K562 (cell line): ENCODE measurements around the gene SPTLC1. TPM values are rescaled to one million over a fixed set of nuclear protein-coding genes. Genes with fewer than 3 reads are reported as not detected.
"Not testable (repeated sequence)": the region's sequence is repeated elsewhere in the genome, so short reads cannot be mapped to it uniquely, and the experiment has no call there.

Source experiments
- ATAC-seq: fragments of 200-7000 bp; cut with Tn5 transposase; 3 replicates; pipeline ENCODE4 v1.9.1; 2020; ENCODE audit warnings: moderate library complexity
- BruUV-seq: library from RNA; stranded (reverse); fragments of 400-500 nt; replicated peaks from 2 replicates; lab custom pipeline; 2021; lab: Mats Ljungman, UMichigan
- CTCF ChIA-PET: fragments of 300-600 bp; formaldehyde crosslinking; extraction: SDS; loops from one replicate; lab custom pipeline; 2021; ENCODE audit warnings: low intra/inter-chr PET ratio; lab: Yijun Ruan, JAX
- POLR2A ChIA-PET: fragments of 300-600, 350-650 bp; sonication (Branson Sonifier 250); formaldehyde crosslinking; extraction: SDS; loops from one replicate; lab custom pipeline; 2021; ENCODE audit warnings: antibody characterized with exemption, inconsistent platforms; lab: Yijun Ruan, JAX
- DNase-seq, 4 experiments: peaks; one replicate each; pipeline versions ENCODE4 v3.0.0 to v3.0.0-alpha.2; 2011 to 2018; ENCODE audit warnings: low spot score in 3 of 4, mixed read lengths in 3 of 4; ENCODE audit errors: extremely low read depth in 1 of 4
- FAIRE-seq: peaks from 2 replicates; lab custom pipeline; 2011; peaks lifted over from hg19 to GRCh38; lab: Jason Lieb, UNC
- H2AFZ ChIP-seq: 2 replicates; pipeline ENCODE4 v1.6.0; 2011; ENCODE audit warnings: low read depth, low read length, control low read depth, inconsistent platforms
- H3K27ac ChIP-seq: fragments of 200-600 bp; 3 replicates; pipeline ENCODE4 v1.8.0; 2011; ENCODE audit warnings: low read depth, mild to moderate bottlenecking, control low read depth, inconsistent platforms, low read length, moderate library complexity, mixed read lengths; ENCODE audit errors: extremely low read depth
- H3K27me3 ChIP-seq, 2 experiments: fragments of 300-600 bp in 1 of 2; 2 replicates in 1 of 2; 3 replicates in 1 of 2; pipeline versions ENCODE4 v1.6.0 to v1.8.0; 2011; ENCODE audit warnings: inconsistent platforms in 2 of 2, low read length in 2 of 2, mild to moderate bottlenecking in 1 of 2, mixed read lengths in 1 of 2, moderate library complexity in 1 of 2; ENCODE audit not compliant: control insufficient read depth in 2 of 2, insufficient read depth in 2 of 2
- H3K36me3 ChIP-seq: fragments of 300-600 bp; 3 replicates; pipeline ENCODE4 v1.8.0; 2011; ENCODE audit warnings: mild to moderate bottlenecking, low read length, inconsistent platforms; ENCODE audit not compliant: control insufficient read depth, insufficient read depth
- H3K4me1 ChIP-seq, 2 experiments: fragments of 200-600 bp in 1 of 2; replicated peaks in 1 of 2; 2 replicates in 1 of 2; 3 replicates in 1 of 2; pipeline versions ENCODE4 v1.5.1 to v1.8.0; 2011; ENCODE audit warnings: inconsistent platforms in 2 of 2, low read length in 2 of 2, mild to moderate bottlenecking in 1 of 2, mixed read lengths in 1 of 2, moderate library complexity in 1 of 2; ENCODE audit not compliant: control insufficient read depth in 2 of 2, insufficient read depth in 2 of 2
- H3K4me2 ChIP-seq: 2 replicates; pipeline ENCODE4 v1.6.1; 2011; ENCODE audit warnings: low read length, control low read depth, inconsistent platforms, mixed read lengths; ENCODE audit not compliant: insufficient read depth
- H3K4me3 ChIP-seq: fragments of 200-600 bp; sonication (generic), shearing (Covaris generic); 2 replicates; pipeline ENCODE4 v1.5.1; 2016; ENCODE audit warnings: control low read depth, inconsistent platforms
- H3K79me2 ChIP-seq: fragments of 200-600 bp; 3 replicates; pipeline ENCODE4 v1.8.0; 2011; ENCODE audit warnings: low read length, inconsistent platforms; ENCODE audit not compliant: control insufficient read depth, insufficient read depth
- H3K9ac ChIP-seq, 2 experiments: 2 replicates each; pipeline versions ENCODE4 v1.6.0 to v1.6.1; 2011; ENCODE audit warnings: low read depth in 2 of 2, low read length in 2 of 2, control low read depth in 1 of 2, inconsistent platforms in 1 of 2, mild to moderate bottlenecking in 1 of 2, mixed read lengths in 1 of 2; ENCODE audit not compliant: insufficient read depth in 1 of 2
- H3K9me1 ChIP-seq: one replicate; pipeline ENCODE4 v1.6.0; 2011; ENCODE audit warnings: inconsistent platforms, mild to moderate bottlenecking, low read length, moderate library complexity; ENCODE audit not compliant: control insufficient read depth, insufficient read depth
- H3K9me3 ChIP-seq: replicated peaks from 2 replicates; pipeline ENCODE4 v1.5.1; 2011; ENCODE audit warnings: low read depth, low read length, inconsistent platforms; ENCODE audit not compliant: control insufficient read depth, insufficient read depth
- H4K20me1 ChIP-seq: replicated peaks from 2 replicates; pipeline ENCODE4 v1.6.1; 2011; ENCODE audit warnings: low read length, inconsistent platforms, mixed read lengths; ENCODE audit not compliant: control insufficient read depth, insufficient read depth
- CTCF ChIP-seq, 3 experiments: IDR thresholded peaks in 2 of 3; conservative IDR thresholded peaks in 1 of 3; 2 replicates each; pipeline ENCODE4 v1.5.1; 2011 to 2012; ENCODE audit warnings: low read length in 3 of 3, mild to moderate bottlenecking in 3 of 3, control low read depth in 2 of 3, improper control_type of control experiment in 1 of 3, inconsistent platforms in 1 of 3, low read depth in 1 of 3, mixed read lengths in 1 of 3, moderate library complexity in 1 of 3; ENCODE audit not compliant: insufficient read depth in 2 of 3
- WGBS: fragments of 100-300 bp; shearing (Covaris generic); methylation state at CpG from one replicate; pipeline ENCODE4 v1.1.6; 2016; ENCODE audit warnings: low coverage, mixed read lengths; ENCODE audit not compliant: insufficient coverage; ENCODE audit errors: missing lambda C conversion rate; 5-methylcytosine and 5-hydroxymethylcytosine counted together
- in situ Hi-C: fragments of 300-500 bp; cut with MboI; formaldehyde crosslinking; loops from 4 replicates; pipeline ENCODE4 v1.15.0; 2018; ENCODE audit warnings: inconsistent platforms, mixed read lengths
- intact Hi-C: fragments of 100-400 bp; cut with micrococcal nuclease; formaldehyde crosslinking; loops from 2 replicates; pipeline ENCODE4 v1.14.2; 2022
- polyA plus RNA-seq, 8 experiments: library from polyadenylated mRNA; depleted of rRNA in 4 of 8; stranded (reverse) in 5 of 8; unstranded in 3 of 8; fragments of >200 nt; fragmentation: Nextera tagmentation in 2 of 8; fragmentation: Illumina TruSeq in 1 of 8; extraction: Ambion mirVana in 2 of 8; extraction: Trizol in 1 of 8; gene quantifications; 2 replicates each; pipeline versions ENCODE4 v1.2.1 to v1.2.3, GENCODE V29; 2011 to 2014; ENCODE audit warnings: inconsistent platforms in 1 of 8, missing spikeins in 1 of 8
- total RNA-seq, 7 experiments: library from RNA; depleted of rRNA in 6 of 7; stranded (reverse); fragments of >200 nt in 6 of 7; fragmentation: Illumina TruSeq in 2 of 7; extraction: Trizol in 2 of 7; gene quantifications; 2 replicates each; pipeline versions ENCODE4 v1.2.1 to v1.2.3, GENCODE V29; 2011 to 2021; ENCODE audit warnings: low replicate concordance in 1 of 7

SPTLC1 gene
- total and polyA plus RNA-seq, 9 of the 15 experiments (the other 6 are each of a cell fraction or from before 2014, with no cell fraction given), result 58.8 to 125 (median 84.5) TPM

GRCh38 chr9:92138960-92139540, 23.8 kb upstream of the SPTLC1 start:
- H3K4me2 ChIP-seq, H2AFZ ChIP-seq, BruUV-seq, H3K4me3 ChIP-seq, H3K9me3 ChIP-seq, H4K20me1 ChIP-seq, H3K9me1 ChIP-seq, H3K27me3 ChIP-seq, H3K27ac ChIP-seq, H3K79me2 ChIP-seq, H3K9ac ChIP-seq, H3K36me3 ChIP-seq: not testable (repeated sequence)
- H3K4me1 ChIP-seq, result peaks cover 6 to 38% of the 10 kb centered on the region in 2 experiments; a peak in 4 of 5 replicates
- FAIRE-seq (peak; percentile 19), ATAC-seq (peak; percentile 37), DNase-seq (peak in 1 of 4 experiments; percentile 33)
- in situ Hi-C loops (loop anchor here (5.0 to 10.0 kb wide), 4 partner anchors 68 to 656 kb away; no protein-coding TSS in a partner anchor), intact Hi-C loops (loop anchor here (2.0 to 10.0 kb wide), 3 partner anchors 188 to 496 kb away; partner anchors contain the start of genes CENPP and NOL8)
- TF ChIP-seq CTCF (IDR thresholded peaks at IDR 0.05 in 2 of 3, conservative IDR thresholded peaks at IDR 0.05 in 1 of 3; ENCODE audit: insufficient read depth in 2 of 3, low read depth in 1 of 3, low read length in 3 of 3), result peak; percentile 21 to 36 (median 22); a peak in 3 of 6 replicates
- CTCF ChIA-PET, result interaction anchor here (0.6 to 1.9 kb wide), 3 partner anchors 299 to 495 kb away, joined by 3 to 16 read pairs (median 5); no protein-coding TSS in a partner anchor
- WGBS, result 25% methylated on average over 5 of the region's 5 CpGs
- POLR2A ChIA-PET, result interaction anchor here (0.6 to 2.8 kb wide), 6 partner anchors 65 to 213 kb away, joined by 3 to 9 read pairs (median 4); no protein-coding TSS in a partner anchor
